Spleen (tissue), 11 donors: ENCODE data around the gene GLRA3. TPM values are rescaled to one million over a fixed set of nuclear protein-coding genes. Genes with fewer than 3 reads are reported as not detected.

ENCODE experiments used
- DNase-seq: peaks from one replicate; pipeline ENCODE4 v3.0.0-alpha.2; 2020
- H3K27ac ChIP-seq, 8 donors: fragments of 200-600 bp; sonication (generic) in 7 of 8; 1 replicate in 4 of 8; 2 replicates in 4 of 8; pipeline versions ENCODE4 v1.5.0 to v1.8.0; 2016 to 2021; ENCODE audit warnings: inconsistent platforms in 4 of 8, mild to moderate bottlenecking in 4 of 8, moderate library complexity in 1 of 8
- H3K27me3 ChIP-seq, 7 donors: fragments of 200-600 bp; sonication (generic) in 6 of 7; replicated peaks in 1 of 7; 1 replicate in 4 of 7; 2 replicates in 3 of 7; pipeline versions ENCODE4 v1.5.0 to v1.8.0; 2016 to 2021; ENCODE audit warnings: inconsistent platforms in 3 of 7, mild to moderate bottlenecking in 1 of 7
- H3K36me3 ChIP-seq, 6 donors: fragments of 200-600 bp; sonication (generic) in 5 of 6; 1 replicate in 4 of 6; 2 replicates in 2 of 6; pipeline versions ENCODE4 v1.5.0 to v1.8.0; 2016 to 2021; ENCODE audit warnings: inconsistent platforms in 2 of 6
- H3K4me1 ChIP-seq, 6 donors: fragments of 200-600 bp; sonication (generic) in 5 of 6; 1 replicate in 3 of 6; 2 replicates in 3 of 6; pipeline versions ENCODE4 v1.5.0 to v1.8.0; 2016 to 2021; ENCODE audit warnings: inconsistent platforms in 3 of 6
- H3K4me3 ChIP-seq, 8 donors: fragments of 200-600 bp; sonication (generic) in 7 of 8; 1 replicate in 4 of 8; 2 replicates in 4 of 8; pipeline versions ENCODE4 v1.5.0 to v1.8.0; 2016 to 2021; ENCODE audit warnings: inconsistent platforms in 4 of 8, mild to moderate bottlenecking in 4 of 8, moderate library complexity in 2 of 8
- H3K9me3 ChIP-seq, 8 donors: fragments of 200-600 bp; sonication (generic) in 7 of 8; 1 replicate in 4 of 8; 2 replicates in 4 of 8; pipeline versions ENCODE4 v1.5.0 to v1.8.0; 2016 to 2021; ENCODE audit warnings: inconsistent platforms in 4 of 8
- POLR2A ChIP-seq, 3 donors: fragments of 450-650 bp; IDR thresholded peaks; one replicate each; pipeline ENCODE4 v1.5.1; 2017; ENCODE audit warnings: antibody characterized with exemption in 3 of 3, mild to moderate bottlenecking in 1 of 3
- POLR2AphosphoS5 ChIP-seq, 3 donors: sonication (generic); formaldehyde crosslinking; IDR thresholded peaks; one replicate each; pipeline ENCODE4 v1.5.1; 2017; ENCODE audit warnings: antibody characterized with exemption in 3 of 3
- WGBS, 5 donors: extraction: QIAGEN DNeasy Blood & Tissue Kit in 3 of 5; methylation state at CpG; one replicate each; pipeline versions ENCODE4 v1.1.5 to v1.1.7; 2013 to 2018; 5-methylcytosine and 5-hydroxymethylcytosine counted together
- intact Hi-C: fragments of 100-400 bp; cut with DNase I; formaldehyde crosslinking; loops from one replicate; pipeline ENCODE4 v1.15.0; 2023; ENCODE audit warnings: low total_unique reads
- polyA plus RNA-seq, 3 donors: library from polyadenylated mRNA; stranded (reverse); fragments of 200-250 nt; gene quantifications; one replicate each; pipeline ENCODE4 v1.2.1, GENCODE V29; 2013
- total RNA-seq, 7 donors: library from RNA; depleted of rRNA in 3 of 7; stranded (reverse); fragments of >200 nt in 3 of 7; fragmentation: NEBNext Ultra II Directional in 4 of 7; extraction: Animal tissue kit (Norgen Biotek cat#: 25700) in 4 of 7; gene quantifications; one replicate each; pipeline versions ENCODE4 v1.1.0 to v1.2.1, GENCODE V29; 2016 to 2021
- TF ChIP-seq, protein P1 (sequence below), 11 experiments: fragments of 200-600 bp in 7 of 11; fragments of 450-650 bp in 4 of 11; sonication (generic) in 4 of 11; IDR thresholded peaks in 8 of 11; conservative IDR thresholded peaks in 3 of 11; 1 replicate in 7 of 11; 2 replicates in 4 of 11; pipeline versions ENCODE4 v1.4.0 to v1.8.0; 2016 to 2021; ENCODE audit warnings: antibody characterized with exemption in 11 of 11, inconsistent platforms in 4 of 11, mild to moderate bottlenecking in 1 of 11
- donor health status: healthy with polysubstance abuse.
- donor health status: DM: no; HTN: no; CAD: no; lungs with moderate emphysema.
- donor health status: DM: no; HTN: no; CAD: no.
- donor health status: Bipolar disorder and iron deficiency.
- donor health status: healthy.
- donor health status: DM: no; HTN: no; CAD: no.
- donor health status: DM: yes; HTN: yes; CAD: no.

Gene GLRA3
- total and polyA plus RNA-seq, 10 donors = 0.02 to 0.20 (median 0.06) TPM; not detected in 2

DNA sequence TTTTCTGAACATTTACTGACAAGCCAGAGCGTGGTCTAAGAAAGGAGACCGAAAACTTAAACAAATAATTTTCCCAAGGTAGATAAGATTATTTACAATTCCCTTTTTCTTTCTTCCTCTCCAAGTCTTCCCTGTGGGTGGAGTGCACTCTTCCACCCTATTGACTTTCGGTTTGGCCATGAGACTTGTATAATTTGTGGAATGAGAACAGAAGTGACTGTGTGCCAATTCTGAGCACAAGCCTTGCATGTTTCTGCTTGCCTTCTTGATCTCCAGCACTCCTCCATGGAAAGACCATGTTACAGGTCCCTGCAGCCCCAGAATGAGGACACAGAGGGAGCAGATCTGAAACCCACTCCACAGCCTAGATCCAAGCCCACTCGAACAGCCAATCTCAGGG is 156.8 kb downstream of the GLRA3 start:
- no peak for TF ChIP-seq POLR2A (IDR thresholded peaks at IDR 0.05)
- TF ChIP-seq, protein P1, sequence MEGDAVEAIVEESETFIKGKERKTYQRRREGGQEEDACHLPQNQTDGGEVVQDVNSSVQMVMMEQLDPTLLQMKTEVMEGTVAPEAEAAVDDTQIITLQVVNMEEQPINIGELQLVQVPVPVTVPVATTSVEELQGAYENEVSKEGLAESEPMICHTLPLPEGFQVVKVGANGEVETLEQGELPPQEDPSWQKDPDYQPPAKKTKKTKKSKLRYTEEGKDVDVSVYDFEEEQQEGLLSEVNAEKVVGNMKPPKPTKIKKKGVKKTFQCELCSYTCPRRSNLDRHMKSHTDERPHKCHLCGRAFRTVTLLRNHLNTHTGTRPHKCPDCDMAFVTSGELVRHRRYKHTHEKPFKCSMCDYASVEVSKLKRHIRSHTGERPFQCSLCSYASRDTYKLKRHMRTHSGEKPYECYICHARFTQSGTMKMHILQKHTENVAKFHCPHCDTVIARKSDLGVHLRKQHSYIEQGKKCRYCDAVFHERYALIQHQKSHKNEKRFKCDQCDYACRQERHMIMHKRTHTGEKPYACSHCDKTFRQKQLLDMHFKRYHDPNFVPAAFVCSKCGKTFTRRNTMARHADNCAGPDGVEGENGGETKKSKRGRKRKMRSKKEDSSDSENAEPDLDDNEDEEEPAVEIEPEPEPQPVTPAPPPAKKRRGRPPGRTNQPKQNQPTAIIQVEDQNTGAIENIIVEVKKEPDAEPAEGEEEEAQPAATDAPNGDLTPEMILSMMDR (IDR thresholded peaks at IDR 0.05 in 8 of 11, conservative IDR thresholded peaks at IDR 0.05 in 3 of 11) = no peak
- no peak for TF ChIP-seq POLR2AphosphoS5 (IDR thresholded peaks at IDR 0.05)
- H3K4me3 ChIP-seq = no peak overlapping the region
- intact Hi-C loops = no loop called here
- WGBS, 5 donors = 67 to 88% (median 85%) methylated on average over 4 of the region's 4 CpGs
- no peaks in the 10 kb centered on the region for H3K9me3 ChIP-seq
- no peaks in the 10 kb centered on the region for H3K36me3 ChIP-seq
- DNase-seq = no peak
- no peaks in the 10 kb centered on the region for H3K4me1 ChIP-seq
- no peak overlapping the region for H3K27ac ChIP-seq
- H3K27me3 ChIP-seq = no peaks in the 10 kb centered on the region

DNA sequence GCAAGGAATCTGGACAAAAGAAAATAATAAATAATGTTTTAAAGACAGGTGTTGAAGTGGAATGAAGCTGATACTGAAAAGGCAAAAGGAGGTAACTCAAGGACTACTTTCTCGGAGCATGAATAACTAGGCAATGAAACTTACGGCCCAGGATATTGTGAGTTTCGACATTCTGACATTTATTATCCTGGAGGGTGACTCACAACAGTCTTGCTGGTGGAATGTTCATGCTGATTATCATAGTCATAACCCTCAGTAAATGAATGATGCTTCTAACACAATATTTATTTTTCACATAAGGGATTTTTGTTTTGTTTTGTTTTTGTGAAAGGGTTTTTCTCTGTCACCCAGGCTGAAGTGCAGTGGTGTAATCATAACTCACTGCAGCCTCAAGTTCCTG is 159.8 kb downstream of the GLRA3 start:
- H3K27me3 ChIP-seq = no peaks in the 10 kb centered on the region
- intact Hi-C loops = no loop called here
- no peak for TF ChIP-seq POLR2A (IDR thresholded peaks at IDR 0.05)
- TF ChIP-seq POLR2AphosphoS5 (IDR thresholded peaks at IDR 0.05) = no peak
- TF ChIP-seq, protein P1 (IDR thresholded peaks at IDR 0.05 in 8 of 11, conservative IDR thresholded peaks at IDR 0.05 in 3 of 11) = no peak
- H3K4me3 ChIP-seq = no peak overlapping the region
- no peaks in the 10 kb centered on the region for H3K9me3 ChIP-seq
- WGBS, 5 donors = 80 to 96% (median 89%) methylated on average over 3 of the region's 3 CpGs
- H3K4me1 ChIP-seq = no peaks in the 10 kb centered on the region
- DNase-seq = no peak
- H3K36me3 ChIP-seq = no peaks in the 10 kb centered on the region
- H3K27ac ChIP-seq = no peak overlapping the region

DNA sequence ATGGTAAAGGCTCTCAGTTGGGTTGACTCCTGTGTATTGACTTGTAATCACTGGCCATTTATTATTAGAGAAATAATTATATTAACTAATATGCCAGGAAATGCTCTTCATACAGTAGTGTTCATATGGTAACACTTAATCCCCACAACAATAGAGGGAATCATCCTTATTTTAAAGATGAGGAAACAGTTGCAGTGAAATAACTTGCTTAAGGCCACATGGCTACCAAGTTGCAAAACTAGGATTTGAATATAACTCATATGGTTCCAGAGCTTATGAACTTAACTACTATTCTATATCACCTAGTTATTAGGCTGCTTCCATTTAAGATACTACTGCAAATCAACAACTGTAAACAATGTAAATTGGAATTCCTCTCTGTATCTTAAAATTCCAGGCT is 163.2 kb downstream of the GLRA3 start:
- no peaks in the 10 kb centered on the region for H3K4me1 ChIP-seq
- intact Hi-C loops = no loop called here

DNA sequence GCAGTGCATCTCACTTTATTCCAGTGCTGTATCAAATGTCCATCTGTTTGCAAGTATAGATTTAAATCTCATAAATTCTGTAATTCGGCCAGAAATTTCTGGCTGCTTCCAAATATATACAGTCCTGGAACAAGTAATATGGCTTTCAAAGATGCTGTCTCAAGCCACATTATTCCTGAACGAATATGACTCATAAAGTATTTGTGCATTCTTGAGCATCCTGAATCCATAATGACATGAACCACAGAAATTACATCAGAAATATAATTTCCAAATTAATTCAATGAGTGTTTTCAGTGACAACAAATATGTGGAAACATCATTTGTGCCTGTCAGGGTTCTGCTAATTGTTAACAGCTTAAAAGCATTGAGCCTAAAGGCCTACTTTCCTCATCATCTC is 165.8 kb downstream of the GLRA3 start:
- Histone ChIP-seq H3K27me3 (no peaks in the 10 kb centered on the region), H3K36me3 (no peaks in the 10 kb centered on the region), H3K4me1 (no peaks in the 10 kb centered on the region), H3K27ac (no peak overlapping the region), H3K4me3 (no peak overlapping the region), H3K9me3 (no peaks in the 10 kb centered on the region)
- intact Hi-C loops = no loop called here
- no peak for DNase-seq
- WGBS, 5 donors = 78 to 91% (median 82%) methylated on average over 2 of the region's 2 CpGs
- TF ChIP-seq POLR2A (IDR thresholded peaks at IDR 0.05) = no peak
- TF ChIP-seq POLR2AphosphoS5 (IDR thresholded peaks at IDR 0.05) = no peak

More for the DNA sequence above, 163.2 kb downstream of the GLRA3 start:
- Histone ChIP-seq H3K27me3 (no peaks in the 10 kb centered on the region), H3K9me3 (no peaks in the 10 kb centered on the region), H3K4me3 (no peak overlapping the region), H3K27ac (no peak overlapping the region), H3K36me3 (no peaks in the 10 kb centered on the region)
- no peak for DNase-seq
- TF ChIP-seq, protein P1 (IDR thresholded peaks at IDR 0.05 in 8 of 11, conservative IDR thresholded peaks at IDR 0.05 in 3 of 11) = no peak
- TF ChIP-seq POLR2A (IDR thresholded peaks at IDR 0.05) = no peak
- no peak for TF ChIP-seq POLR2AphosphoS5 (IDR thresholded peaks at IDR 0.05)

DNA sequence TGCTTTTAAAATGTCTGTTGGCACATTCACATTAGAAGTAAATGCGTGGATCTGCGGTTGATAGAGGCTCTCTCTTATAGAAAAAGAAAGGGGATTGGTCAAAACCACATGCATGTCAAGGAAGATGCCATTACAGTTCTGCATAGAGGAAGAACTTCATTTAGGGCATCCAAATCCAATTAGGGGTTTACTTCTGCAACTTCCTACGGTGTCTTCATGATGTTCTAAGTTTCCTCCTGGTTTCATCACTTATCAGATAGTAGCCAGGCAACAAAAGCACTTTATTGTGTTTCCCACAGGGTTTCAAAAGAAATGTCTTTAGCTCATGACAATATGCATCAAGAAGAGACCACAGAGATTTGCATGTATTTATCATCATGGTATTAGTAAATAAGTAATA is 170.8 kb downstream of the GLRA3 start:
- Histone ChIP-seq H3K9me3 (no peaks in the 10 kb centered on the region), H3K4me3 (no peak overlapping the region), H3K27me3 (no peaks in the 10 kb centered on the region), H3K36me3 (no peaks in the 10 kb centered on the region), H3K4me1 (no peaks in the 10 kb centered on the region), H3K27ac (no peak overlapping the region)
- DNase-seq = no peak
- 63 to 81% (median 76%) methylated on average over 3 of the region's 3 CpGs for WGBS, 5 donors
- intact Hi-C loops = no loop called here
- TF ChIP-seq POLR2A (IDR thresholded peaks at IDR 0.05) = no peak
- TF ChIP-seq, protein P1 (IDR thresholded peaks at IDR 0.05 in 8 of 11, conservative IDR thresholded peaks at IDR 0.05 in 3 of 11) = no peak
- TF ChIP-seq POLR2AphosphoS5 (IDR thresholded peaks at IDR 0.05) = no peak
